ENCODE measurements around the gene PDE4D.

PDE4D gene

DNA sequence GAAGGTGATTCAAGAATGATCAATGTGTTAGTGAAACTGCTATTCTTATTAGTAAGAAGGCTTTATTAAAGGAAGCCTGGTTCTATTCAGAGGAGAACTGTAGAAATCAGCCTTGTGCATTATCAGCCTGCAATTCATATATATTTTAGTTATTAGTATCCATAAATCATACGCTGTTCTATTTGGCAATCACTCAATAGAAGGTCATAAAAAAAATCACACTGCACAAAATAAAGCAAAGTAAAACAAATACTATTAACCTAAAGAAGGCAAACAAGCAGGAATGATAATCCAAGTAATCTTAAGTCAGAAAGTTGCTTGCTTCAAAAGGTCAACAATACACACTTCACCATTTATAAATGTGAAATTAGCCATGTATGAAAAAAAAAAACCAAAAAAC is 138.1 kb downstream of the PDE4D start (continued):
- TF ChIP-seq, protein P1, sequence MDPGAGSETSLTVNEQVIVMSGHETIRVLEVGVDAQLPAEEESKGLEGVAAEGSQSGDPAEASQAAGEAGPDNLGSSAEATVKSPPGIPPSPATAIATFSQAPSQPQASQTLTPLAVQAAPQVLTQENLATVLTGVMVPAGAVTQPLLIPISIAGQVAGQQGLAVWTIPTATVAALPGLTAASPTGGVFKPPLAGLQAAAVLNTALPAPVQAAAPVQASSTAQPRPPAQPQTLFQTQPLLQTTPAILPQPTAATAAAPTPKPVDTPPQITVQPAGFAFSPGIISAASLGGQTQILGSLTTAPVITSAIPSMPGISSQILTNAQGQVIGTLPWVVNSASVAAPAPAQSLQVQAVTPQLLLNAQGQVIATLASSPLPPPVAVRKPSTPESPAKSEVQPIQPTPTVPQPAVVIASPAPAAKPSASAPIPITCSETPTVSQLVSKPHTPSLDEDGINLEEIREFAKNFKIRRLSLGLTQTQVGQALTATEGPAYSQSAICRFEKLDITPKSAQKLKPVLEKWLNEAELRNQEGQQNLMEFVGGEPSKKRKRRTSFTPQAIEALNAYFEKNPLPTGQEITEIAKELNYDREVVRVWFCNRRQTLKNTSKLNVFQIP (CRISPR knock-in tag; IDR thresholded peaks at IDR 0.05; ENCODE audit: borderline replicate concordance, low read depth): no peak
- TF ChIP-seq GLIS3 (CRISPR knock-in tag; IDR thresholded peaks at IDR 0.05): no peak

DNA sequence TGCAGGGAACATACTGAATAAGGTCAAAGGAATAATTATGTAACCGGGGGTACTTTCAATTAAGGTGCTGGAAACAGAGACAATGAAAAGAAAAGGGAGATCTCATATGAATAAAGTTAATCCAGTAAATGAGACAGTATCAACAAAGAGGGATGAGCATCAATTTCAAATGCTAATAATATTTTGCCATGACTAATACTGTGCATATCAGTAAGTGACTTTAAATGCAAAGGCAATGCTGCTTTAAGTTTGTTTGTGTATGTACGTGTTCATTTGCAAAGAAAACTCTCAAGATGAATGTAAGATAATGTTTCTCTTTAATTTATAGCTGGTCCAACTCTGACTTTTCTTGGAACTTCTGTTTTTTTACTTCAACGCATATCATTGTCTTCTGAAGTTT is 139.9 kb downstream of the PDE4D start:
- no peak for ATAC-seq
- TF ChIP-seq ESRRG (CRISPR knock-in tag; IDR thresholded peaks at IDR 0.05) (no peak), TOX (CRISPR knock-in tag; IDR thresholded peaks at IDR 0.05; ENCODE audit: borderline replicate concordance) (no peak), ARNTL (CRISPR knock-in tag; IDR thresholded peaks at IDR 0.05; ENCODE audit: borderline replicate concordance, low read depth) (no peak), SNAI2 (CRISPR knock-in tag; IDR thresholded peaks at IDR 0.05) (no peak), BACH2 (CRISPR knock-in tag; IDR thresholded peaks at IDR 0.05; ENCODE audit: borderline replicate concordance) (no peak), RARB (CRISPR knock-in tag; IDR thresholded peaks at IDR 0.05) (no peak), ZC3H10 (CRISPR knock-in tag; IDR thresholded peaks at IDR 0.05) (no peak), ZNF8 (CRISPR knock-in tag; IDR thresholded peaks at IDR 0.05) (no peak), ISL1 (CRISPR knock-in tag; IDR thresholded peaks at IDR 0.05) (no peak), ZFP30 (CRISPR knock-in tag; IDR thresholded peaks at IDR 0.05) (no peak), ZNF70 (CRISPR knock-in tag; IDR thresholded peaks at IDR 0.05) (no peak), ZNF565 (CRISPR knock-in tag; conservative IDR thresholded peaks at IDR 0.05; ENCODE audit: low read depth) (no peak)
- TF ChIP-seq, protein P2, sequence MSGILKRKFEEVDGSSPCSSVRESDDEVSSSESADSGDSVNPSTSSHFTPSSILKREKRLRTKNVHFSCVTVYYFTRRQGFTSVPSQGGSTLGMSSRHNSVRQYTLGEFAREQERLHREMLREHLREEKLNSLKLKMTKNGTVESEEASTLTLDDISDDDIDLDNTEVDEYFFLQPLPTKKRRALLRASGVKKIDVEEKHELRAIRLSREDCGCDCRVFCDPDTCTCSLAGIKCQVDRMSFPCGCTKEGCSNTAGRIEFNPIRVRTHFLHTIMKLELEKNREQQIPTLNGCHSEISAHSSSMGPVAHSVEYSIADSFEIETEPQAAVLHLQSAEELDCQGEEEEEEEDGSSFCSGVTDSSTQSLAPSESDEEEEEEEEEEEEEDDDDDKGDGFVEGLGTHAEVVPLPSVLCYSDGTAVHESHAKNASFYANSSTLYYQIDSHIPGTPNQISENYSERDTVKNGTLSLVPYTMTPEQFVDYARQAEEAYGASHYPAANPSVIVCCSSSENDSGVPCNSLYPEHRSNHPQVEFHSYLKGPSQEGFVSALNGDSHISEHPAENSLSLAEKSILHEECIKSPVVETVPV (CRISPR knock-in tag; IDR thresholded peaks at IDR 0.05): no peak
- TF ChIP-seq, protein P3, sequence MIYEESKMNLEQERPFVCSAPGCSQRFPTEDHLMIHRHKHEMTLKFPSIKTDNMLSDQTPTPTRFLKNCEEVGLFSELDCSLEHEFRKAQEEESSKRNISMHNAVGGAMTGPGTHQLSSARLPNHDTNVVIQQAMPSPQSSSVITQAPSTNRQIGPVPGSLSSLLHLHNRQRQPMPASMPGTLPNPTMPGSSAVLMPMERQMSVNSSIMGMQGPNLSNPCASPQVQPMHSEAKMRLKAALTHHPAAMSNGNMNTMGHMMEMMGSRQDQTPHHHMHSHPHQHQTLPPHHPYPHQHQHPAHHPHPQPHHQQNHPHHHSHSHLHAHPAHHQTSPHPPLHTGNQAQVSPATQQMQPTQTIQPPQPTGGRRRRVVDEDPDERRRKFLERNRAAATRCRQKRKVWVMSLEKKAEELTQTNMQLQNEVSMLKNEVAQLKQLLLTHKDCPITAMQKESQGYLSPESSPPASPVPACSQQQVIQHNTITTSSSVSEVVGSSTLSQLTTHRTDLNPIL (CRISPR knock-in tag; IDR thresholded peaks at IDR 0.05; ENCODE audit: low read depth): no peak

DNA sequence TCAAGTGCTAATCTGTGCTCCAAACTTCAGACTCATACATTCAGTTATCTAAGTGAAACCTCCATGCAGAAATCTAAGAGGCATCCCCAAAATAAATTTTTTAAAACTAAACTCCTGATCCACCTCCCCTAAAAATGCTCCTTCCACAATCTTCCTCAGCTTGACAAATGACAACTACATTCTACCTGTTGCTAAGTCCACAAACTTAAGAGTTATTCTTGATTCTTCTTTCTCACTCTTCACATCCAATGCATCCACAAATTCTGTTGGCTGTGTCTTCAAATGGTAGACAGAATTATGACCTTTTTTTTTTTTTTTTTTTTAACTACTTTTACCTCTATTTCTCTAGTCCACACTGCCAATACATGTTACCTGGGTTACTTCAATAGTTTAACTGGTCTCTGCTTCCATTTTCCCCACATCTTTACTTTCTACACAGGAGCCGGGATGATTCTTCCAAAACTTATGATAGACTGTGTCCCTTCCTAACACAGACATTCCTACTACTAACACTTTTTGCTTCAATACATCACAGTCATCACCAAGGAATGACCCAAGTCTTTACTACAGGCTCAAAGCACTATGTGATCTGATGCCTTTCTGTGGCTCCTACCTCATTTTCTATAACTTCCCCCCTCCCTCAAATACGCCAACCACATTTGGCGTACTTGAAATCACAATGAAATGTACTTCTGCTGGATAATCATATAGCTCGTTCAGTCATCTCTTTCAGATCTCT is 143.6 kb downstream of the PDE4D start:
- TF ChIP-seq TCF4 (CRISPR knock-in tag; IDR thresholded peaks at IDR 0.05; ENCODE audit: borderline replicate concordance): no peak
- no peak for TF ChIP-seq SNAI2 (CRISPR knock-in tag; IDR thresholded peaks at IDR 0.05)
- no peak for TF ChIP-seq ZNF8 (CRISPR knock-in tag; IDR thresholded peaks at IDR 0.05)
- no peak for TF ChIP-seq ZNF565 (CRISPR knock-in tag; conservative IDR thresholded peaks at IDR 0.05; ENCODE audit: low read depth)
- TF ChIP-seq, protein P2 (CRISPR knock-in tag; IDR thresholded peaks at IDR 0.05): no peak
- TF ChIP-seq, protein P3 (CRISPR knock-in tag; IDR thresholded peaks at IDR 0.05; ENCODE audit: low read depth): no peak
- TF ChIP-seq ESRRG (CRISPR knock-in tag; IDR thresholded peaks at IDR 0.05): no peak
- TF ChIP-seq, protein P4, sequence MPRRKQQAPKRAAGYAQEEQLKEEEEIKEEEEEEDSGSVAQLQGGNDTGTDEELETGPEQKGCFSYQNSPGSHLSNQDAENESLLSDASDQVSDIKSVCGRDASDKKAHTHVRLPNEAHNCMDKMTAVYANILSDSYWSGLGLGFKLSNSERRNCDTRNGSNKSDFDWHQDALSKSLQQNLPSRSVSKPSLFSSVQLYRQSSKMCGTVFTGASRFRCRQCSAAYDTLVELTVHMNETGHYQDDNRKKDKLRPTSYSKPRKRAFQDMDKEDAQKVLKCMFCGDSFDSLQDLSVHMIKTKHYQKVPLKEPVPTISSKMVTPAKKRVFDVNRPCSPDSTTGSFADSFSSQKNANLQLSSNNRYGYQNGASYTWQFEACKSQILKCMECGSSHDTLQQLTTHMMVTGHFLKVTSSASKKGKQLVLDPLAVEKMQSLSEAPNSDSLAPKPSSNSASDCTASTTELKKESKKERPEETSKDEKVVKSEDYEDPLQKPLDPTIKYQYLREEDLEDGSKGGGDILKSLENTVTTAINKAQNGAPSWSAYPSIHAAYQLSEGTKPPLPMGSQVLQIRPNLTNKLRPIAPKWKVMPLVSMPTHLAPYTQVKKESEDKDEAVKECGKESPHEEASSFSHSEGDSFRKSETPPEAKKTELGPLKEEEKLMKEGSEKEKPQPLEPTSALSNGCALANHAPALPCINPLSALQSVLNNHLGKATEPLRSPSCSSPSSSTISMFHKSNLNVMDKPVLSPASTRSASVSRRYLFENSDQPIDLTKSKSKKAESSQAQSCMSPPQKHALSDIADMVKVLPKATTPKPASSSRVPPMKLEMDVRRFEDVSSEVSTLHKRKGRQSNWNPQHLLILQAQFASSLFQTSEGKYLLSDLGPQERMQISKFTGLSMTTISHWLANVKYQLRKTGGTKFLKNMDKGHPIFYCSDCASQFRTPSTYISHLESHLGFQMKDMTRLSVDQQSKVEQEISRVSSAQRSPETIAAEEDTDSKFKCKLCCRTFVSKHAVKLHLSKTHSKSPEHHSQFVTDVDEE (CRISPR knock-in tag; IDR thresholded peaks at IDR 0.05): no peak
- no peak for TF ChIP-seq ARNTL (CRISPR knock-in tag; IDR thresholded peaks at IDR 0.05; ENCODE audit: borderline replicate concordance, low read depth)
- TF ChIP-seq ZNF70 (CRISPR knock-in tag; IDR thresholded peaks at IDR 0.05): no peak
- ATAC-seq: no peak

Data from SK-N-SH treated with all-trans-retinoic acid at 6 μM for 48 hours (cell line).